Measurements from ENCODE around the gene ABL1.

DNA sequence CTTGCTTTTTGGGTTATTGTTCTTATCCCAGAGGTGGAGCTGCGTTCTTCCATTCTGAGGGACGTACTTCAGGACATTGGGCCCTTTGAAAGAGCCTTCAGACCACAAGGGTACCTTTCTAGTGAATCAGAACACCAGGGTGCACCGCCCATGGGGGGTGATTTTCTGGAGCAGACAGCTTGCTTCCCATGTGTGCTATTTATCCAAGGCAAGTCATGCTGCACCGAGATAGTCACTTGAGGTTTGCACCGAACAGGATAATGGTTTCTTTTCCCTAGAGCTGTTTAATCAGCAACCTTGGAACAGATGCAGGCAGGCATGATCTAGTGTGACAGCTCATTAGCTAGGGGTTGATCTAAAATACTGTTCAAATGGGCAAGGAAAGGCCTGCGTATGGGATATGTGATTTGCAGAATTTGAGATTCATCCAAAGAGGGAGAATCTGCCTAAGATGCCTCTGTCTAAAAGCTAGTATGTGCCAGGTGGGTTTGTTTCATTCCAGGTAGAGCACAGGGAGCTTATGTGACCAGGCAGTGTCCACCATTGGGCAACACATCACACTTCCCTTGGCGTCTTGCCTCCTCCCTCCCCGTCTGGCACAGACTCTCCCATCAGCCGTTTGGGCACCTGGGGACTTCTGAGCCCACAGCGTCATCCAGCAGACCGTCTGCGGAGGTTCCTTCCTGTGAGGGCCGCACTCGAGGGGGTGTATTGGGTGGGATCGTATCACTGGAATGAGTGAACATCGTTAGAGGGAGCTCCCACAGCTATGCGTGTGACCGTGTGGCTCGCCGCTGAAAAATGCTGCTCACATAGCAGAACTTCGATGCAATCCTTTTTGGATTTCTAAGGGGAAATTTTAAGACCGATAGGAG, 23.0 kb downstream of the ABL1 start:
- TF ChIP-seq POLR2A (IDR thresholded peaks at IDR 0.05; ENCODE audit: low read depth) (no peak), CTCF (IDR thresholded peaks at IDR 0.05) (no peak)
